ENCODE results near the gene THSD8.
"Not testable (repeated sequence)": the region's sequence is repeated elsewhere in the genome, so short reads cannot be mapped to it uniquely, and the experiment has no call there.

Gene THSD8

DNA sequence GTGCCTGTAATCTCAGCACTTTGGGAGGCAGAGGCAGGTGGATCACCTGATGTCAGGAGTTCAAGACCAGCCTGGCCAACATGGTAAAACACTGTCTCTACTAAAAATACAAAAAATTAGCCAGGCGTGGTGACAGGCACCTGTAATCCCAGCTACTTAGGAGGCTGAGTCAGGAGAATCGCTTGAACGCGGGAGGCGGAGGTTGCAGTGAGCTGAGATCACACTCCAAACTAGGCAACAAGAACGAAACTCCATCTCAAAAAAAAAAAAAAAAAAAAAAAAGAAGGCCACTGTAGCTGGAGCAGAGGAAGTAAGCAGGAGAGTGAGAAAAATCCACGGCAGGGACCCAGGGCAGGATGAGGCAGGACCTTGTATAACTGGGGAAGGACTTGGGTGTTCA, 44.7 kb downstream of the THSD8 start:
- not testable (repeated sequence) for H3K36me3 ChIP-seq (ENCODE audit: insufficient read depth, low read length); H2AFZ ChIP-seq (ENCODE audit: low read depth, low read length); H3K9me3 ChIP-seq (ENCODE audit: low read length); H3K4me1 ChIP-seq (ENCODE audit: insufficient read depth, low read length); H3K27me3 ChIP-seq (ENCODE audit: insufficient read depth, low read length); H3K4me3 ChIP-seq (ENCODE audit: low read length)

- no peaks in the 10 kb centered on the region for H3K9me3 ChIP-seq (ENCODE audit: low read length)
- no peak overlapping the region for H3K4me3 ChIP-seq (ENCODE audit: low read length)
- H3K4me1 ChIP-seq (ENCODE audit: insufficient read depth, low read length), result no peaks in the 10 kb centered on the region
- no peak overlapping the region for H2AFZ ChIP-seq (ENCODE audit: low read depth, low read length)
- H3K36me3 ChIP-seq (ENCODE audit: insufficient read depth, low read length), result peaks cover 14% of the 10 kb centered on the region
- H3K27me3 ChIP-seq (ENCODE audit: insufficient read depth, low read length), result no peaks in the 10 kb centered on the region
These were observed 45.6 kb downstream of the THSD8 start for GRCh38 chr19:12847159-12848139.
